GM18870 (cell line): ENCODE data around the gene VEZF1.

Experiments
- ATAC-seq: cut with Tn5 transposase; IDR thresholded peaks from one replicate; pipeline ENCODE4 v1.9.1; 2021; ENCODE audit warnings: moderate library complexity; ENCODE audit not compliant: unreplicated experiment

VEZF1 gene

GRCh38 chr17:57953219-57953618 lies 34.8 kb downstream of the VEZF1 start:
- ATAC-seq, result no peak

GRCh38 chr17:57949649-57950048 lies 38.4 kb downstream of the VEZF1 start:
- no peak for ATAC-seq

- ATAC-seq, result no peak
Observed at GRCh38 chr17:57948555-57949420, 39.3 kb downstream of the VEZF1 start.

DNA sequence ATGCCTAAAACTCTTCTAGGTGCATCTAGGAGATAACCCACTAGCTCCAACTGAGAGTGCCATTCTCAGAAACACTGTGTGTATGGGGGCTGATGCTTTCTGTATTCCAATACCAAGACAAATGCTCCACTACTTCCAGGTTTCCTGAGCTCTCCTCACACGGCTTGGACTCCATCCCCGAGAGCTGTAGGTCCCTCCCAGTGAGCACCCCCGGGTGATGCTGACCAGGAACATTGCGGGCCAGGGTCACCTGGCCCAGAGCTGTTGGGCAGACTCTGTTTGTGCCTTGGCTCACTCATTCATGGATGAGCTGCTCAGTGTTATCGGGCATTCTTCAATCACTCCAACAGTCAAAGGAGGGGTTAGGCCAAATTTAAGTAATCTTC lies 39.9 kb downstream of the VEZF1 start:
- no peak for ATAC-seq

GRCh38 chr17:57947369-57947768 lies 40.7 kb downstream of the VEZF1 start:
- ATAC-seq, result no peak

DNA sequence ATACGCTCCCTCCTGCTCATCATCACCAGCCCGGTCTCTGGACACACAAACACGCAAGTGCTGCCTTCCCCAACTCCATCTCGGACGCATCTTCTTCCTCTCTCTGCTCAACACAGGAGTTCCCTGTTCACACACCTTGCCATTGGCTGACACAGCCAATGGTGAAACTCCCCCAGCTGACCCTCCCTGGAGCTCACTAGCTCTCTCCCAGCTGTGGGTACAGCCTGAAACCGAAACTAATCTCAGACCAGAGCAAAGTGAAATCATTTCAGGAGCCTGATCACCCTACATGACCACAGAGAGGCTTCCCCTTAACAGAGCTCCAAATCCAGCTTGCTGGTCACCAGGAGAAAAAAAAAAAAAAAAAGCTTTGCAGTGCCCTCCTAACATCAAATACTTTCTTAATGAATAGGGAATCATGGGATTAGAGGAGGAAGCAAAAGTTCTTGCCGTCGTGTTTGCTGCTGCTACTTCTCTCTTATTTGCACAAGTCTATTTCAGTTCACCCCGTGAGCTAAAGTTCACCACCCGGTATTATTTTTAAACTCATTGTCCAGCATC lies 41.2 kb downstream of the VEZF1 start:
- ATAC-seq, result peak; percentile 77

DNA sequence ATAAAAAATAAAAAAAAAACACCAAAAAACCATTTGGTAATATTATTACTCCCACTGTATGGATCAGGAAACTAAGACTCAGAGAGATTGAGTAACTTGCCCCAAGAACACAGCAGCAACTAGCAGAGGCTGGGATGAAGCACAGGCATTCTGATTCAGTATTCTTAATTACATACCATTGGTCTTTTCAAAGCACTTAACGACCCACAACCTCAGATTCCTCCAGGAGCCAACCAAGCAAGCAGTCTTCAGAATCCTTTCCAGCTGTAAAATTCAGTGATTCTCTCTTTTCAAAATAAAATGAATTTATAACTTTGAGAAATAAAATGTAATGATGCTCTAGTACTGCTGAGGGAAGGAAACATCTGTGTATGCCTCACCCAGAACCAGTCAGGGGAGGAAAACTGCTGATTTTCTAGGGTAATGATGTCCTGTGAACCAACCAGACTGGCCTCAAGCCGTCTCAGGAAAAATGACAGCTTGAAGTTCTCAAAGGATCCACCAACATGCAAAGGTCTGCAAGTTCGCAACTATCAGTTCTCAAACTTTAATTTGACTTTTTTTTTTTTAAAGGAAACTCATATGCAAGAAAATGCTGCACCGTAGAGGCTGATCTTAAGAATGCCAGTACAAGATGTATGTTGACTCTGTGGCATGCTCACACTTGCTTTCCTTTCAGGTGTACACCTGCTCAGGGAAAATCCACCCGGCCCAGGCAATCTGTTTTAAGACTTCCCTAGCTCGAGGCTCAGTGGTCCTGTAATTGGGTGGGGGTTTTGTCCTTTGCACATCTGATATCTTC lies 41.9 kb downstream of the VEZF1 start:
- peak; percentile 19 for ATAC-seq

DNA sequence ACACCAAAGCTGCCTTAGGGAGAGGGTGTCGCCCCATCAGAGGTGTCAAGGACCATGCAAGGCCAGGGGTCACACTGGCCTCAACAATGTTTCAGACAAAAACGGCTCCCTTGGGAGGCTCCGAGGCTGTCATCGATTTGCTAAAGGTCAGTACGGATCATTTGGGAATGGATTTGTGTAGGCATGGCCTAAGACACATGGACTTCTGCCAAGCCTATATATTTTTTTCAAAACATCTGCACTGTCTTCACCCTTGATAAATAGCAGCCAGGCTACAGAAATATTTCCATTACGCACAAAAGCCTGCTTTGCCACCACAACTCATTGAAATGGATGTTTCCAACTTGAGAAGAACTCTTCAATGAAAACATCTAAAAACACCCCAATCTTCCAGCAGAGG lies 43.1 kb downstream of the VEZF1 start:
- no peak for ATAC-seq

DNA sequence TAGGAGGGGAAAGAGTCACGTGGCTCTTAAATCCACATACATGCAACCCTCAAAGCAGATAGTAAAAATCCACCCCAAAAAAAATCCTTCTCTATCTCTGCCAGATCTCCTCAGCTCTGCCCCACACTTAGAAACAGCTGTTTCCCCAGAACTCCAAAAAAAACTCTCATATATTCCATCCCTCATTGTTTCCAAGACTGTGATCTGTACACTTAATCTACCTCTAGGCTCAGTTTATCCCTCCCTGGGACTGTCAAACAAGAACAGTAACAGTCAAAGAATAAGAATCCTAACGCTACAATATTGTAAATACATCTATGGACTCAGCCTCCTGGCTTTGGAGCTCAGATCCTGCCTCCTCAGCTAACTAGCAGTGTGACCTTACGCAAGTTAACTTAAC lies 44.4 kb downstream of the VEZF1 start:
- ATAC-seq, result no peak

GRCh38 chr17:57943140-57943539 lies 44.9 kb downstream of the VEZF1 start:
- no peak for ATAC-seq

GRCh38 chr17:57941384-57942370 lies 46.4 kb downstream of the VEZF1 start:
- no peak for ATAC-seq

DNA sequence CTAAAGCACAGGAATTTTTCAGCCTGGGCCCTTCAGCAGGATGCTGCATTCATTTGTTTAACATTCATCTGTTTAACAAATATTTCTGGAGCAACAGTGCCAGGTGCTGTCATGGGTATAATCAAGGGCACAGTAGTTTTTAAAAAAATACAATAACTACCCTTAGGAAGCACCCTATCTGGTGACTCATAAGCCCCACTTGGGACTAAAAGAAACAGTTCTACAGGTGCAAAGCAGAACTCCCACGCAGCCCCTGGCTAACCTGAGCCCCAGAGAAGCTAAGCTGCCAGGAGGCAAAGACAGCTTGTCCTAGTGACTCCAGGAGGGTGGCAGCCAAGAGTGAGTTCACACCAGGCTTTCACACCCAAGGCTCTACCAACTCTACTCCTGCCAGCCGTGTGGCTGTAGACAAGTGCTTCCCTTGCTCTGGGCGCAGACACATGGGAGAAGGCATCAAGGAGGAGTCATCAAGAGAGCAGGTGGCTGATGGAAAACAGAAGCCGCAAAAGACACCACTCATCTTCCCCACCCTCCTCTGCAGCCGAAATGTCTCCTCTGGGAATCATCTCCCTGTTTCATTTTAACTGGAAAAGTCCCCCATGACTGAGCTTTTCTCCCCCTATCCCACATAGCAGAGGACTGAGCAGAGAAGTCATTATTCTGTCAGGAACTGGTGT lies 47.3 kb downstream of the VEZF1 start:
- ATAC-seq, result no peak

- no peak for ATAC-seq
Observed at GRCh38 chr17:57940231-57940630, 47.8 kb downstream of the VEZF1 start.

DNA sequence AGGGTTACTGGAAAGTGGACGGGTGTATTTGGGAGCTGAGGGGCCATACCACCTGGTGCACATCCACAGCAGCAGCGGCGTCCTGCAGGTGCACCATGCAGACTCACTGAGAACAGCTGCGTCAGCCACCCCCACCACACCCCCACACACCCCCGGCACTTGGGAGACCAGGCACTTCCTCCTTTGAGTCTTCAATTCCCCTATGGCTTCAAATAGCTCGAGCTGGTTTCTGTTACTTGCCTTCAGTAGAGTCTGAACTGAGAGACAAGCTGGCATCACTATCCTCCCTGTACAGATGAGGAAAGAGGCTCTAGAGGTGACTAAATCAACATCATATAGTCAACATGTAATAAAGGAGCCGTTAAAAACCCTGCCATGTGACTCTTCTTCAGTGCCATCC lies 48.3 kb downstream of the VEZF1 start:
- peak; percentile 44 for ATAC-seq

- no peak for ATAC-seq
Observed at GRCh38 chr17:57938061-57938502, 50.0 kb downstream of the VEZF1 start.

DNA sequence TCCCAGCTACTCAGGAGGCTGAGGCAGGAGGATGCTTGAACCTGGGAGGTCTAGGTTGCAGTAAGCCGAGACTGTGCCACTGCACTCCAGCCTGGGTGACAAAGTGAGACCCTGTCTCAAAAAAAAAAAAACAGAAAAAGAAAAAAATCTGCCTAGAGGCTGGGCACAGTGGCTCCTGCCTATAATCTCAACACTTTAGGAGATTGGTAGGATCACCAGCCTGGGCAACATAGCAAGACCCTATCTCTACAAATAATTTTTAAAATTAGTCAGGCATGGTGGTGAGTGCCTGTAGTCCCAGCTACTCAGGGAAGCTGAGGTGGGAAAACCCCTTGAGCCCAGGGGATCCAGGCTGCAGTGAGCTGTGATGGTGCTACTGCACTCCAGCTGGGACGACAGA lies 50.6 kb downstream of the VEZF1 start:
- no peak for ATAC-seq

- ATAC-seq, result no peak
Observed at GRCh38 chr17:57935833-57936807, 51.9 kb downstream of the VEZF1 start.

GRCh38 chr17:57931488-57932137 lies 56.4 kb downstream of the VEZF1 start:
- ATAC-seq, result no peak
